Breast epithelium (tissue), 3 donors: ENCODE measurements around the gene FGGY.

Source experiments
- POLR2A ChIP-seq: fragments of 450-650 bp; IDR thresholded peaks from one replicate; pipeline ENCODE4 v1.6.1; 2016; ENCODE audit warnings: antibody characterized with exemption, mild to moderate bottlenecking, moderate library complexity
- POLR2AphosphoS5 ChIP-seq, 3 donors: sonication (generic); formaldehyde crosslinking; IDR thresholded peaks; one replicate each; pipeline ENCODE4 v1.6.1; 2017; ENCODE audit warnings: antibody characterized with exemption in 3 of 3
- TF ChIP-seq, protein P1 (sequence below), 3 donors: fragments of 450-650 bp; IDR thresholded peaks; one replicate each; pipeline ENCODE4 v1.5.1; 2016 to 2017; ENCODE audit warnings: antibody characterized with exemption in 3 of 3, mild to moderate bottlenecking in 3 of 3, moderate library complexity in 3 of 3

- TF ChIP-seq POLR2AphosphoS5 (IDR thresholded peaks at IDR 0.05) (no peak), POLR2A (no peak)
- TF ChIP-seq, protein P1, sequence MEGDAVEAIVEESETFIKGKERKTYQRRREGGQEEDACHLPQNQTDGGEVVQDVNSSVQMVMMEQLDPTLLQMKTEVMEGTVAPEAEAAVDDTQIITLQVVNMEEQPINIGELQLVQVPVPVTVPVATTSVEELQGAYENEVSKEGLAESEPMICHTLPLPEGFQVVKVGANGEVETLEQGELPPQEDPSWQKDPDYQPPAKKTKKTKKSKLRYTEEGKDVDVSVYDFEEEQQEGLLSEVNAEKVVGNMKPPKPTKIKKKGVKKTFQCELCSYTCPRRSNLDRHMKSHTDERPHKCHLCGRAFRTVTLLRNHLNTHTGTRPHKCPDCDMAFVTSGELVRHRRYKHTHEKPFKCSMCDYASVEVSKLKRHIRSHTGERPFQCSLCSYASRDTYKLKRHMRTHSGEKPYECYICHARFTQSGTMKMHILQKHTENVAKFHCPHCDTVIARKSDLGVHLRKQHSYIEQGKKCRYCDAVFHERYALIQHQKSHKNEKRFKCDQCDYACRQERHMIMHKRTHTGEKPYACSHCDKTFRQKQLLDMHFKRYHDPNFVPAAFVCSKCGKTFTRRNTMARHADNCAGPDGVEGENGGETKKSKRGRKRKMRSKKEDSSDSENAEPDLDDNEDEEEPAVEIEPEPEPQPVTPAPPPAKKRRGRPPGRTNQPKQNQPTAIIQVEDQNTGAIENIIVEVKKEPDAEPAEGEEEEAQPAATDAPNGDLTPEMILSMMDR (IDR thresholded peaks at IDR 0.05), result no peak
Measured at GRCh38 chr1:59695252-59695651, 398.4 kb downstream of the FGGY start.
